Colonic mucosa (tissue), 4 donors: Measurements from ENCODE around the gene CTCFL. TPM values are rescaled to one million over a fixed set of nuclear protein-coding genes. Genes with fewer than 3 reads are reported as not detected.

Experiments used
- DNase-seq: peaks from one replicate; pipeline ENCODE4 v3.0.0-alpha.2; 2020
- H3K27ac ChIP-seq: fragments of 200-600 bp; one replicate; pipeline ENCODE4 v1.8.0; 2021
- H3K27me3 ChIP-seq: fragments of 200-600 bp; one replicate; pipeline ENCODE4 v1.8.0; 2021
- H3K36me3 ChIP-seq: fragments of 200-600 bp; one replicate; pipeline ENCODE4 v1.8.0; 2021
- H3K4me1 ChIP-seq: fragments of 200-600 bp; one replicate; pipeline ENCODE4 v1.8.0; 2021; ENCODE audit warnings: mild to moderate bottlenecking
- H3K4me3 ChIP-seq: fragments of 200-600 bp; one replicate; pipeline ENCODE4 v1.8.0; 2021
- H3K9ac ChIP-seq, 2 donors: one replicate each; pipeline ENCODE4 v1.7.0; 2013; ENCODE audit warnings: control low read depth in 2 of 2, low read depth in 2 of 2, low read length in 2 of 2
- H3K9me3 ChIP-seq: fragments of 200-600 bp; one replicate; pipeline ENCODE4 v1.8.0; 2021
- intact Hi-C: fragments of 100-400 bp; cut with DNase I; formaldehyde crosslinking; loops from one replicate; pipeline ENCODE4 v1.14.1; 2022
- total RNA-seq, 2 donors: library from RNA; stranded (reverse); fragmentation: NEBNext Ultra II Directional in 1 of 2; extraction: Animal tissue kit (Norgen Biotek cat#: 25700) in 1 of 2; gene quantifications; one replicate each; pipeline ENCODE4 v1.2.1, GENCODE V29; 2021
- TF ChIP-seq, protein P1 (sequence below): fragments of 200-600 bp; IDR thresholded peaks from one replicate; pipeline ENCODE4 v1.8.0; 2022; ENCODE audit warnings: antibody characterized with exemption, mild to moderate bottlenecking
- donor health status: healthy.
- donor health status: DM: no; HTN: no; CAD: no.
- donor health status: DM: no; HTN: no; CAD: no.

CTCFL gene
- total RNA-seq, 2 donors from 2014 or later: 0.47 TPM; not detected in 1

DNA sequence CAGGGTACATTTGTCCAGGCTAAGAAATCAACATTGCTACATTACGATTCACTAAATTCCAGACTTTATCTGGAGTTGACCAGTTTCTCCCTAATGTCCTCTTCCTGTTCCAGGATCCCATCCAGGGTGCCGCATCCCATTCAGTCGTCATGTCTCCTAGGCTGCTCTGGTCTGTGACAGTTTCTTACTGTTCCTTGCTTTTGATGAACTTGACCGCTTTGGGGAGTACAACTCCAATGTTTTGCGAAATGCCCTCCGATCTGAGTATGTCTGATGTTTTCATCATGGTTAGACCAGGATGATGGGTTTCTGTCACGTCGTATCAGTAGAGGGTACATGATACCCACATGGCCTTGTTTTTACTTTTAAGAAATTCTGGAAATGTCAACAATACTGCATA lies 62.2 kb downstream of the CTCFL start:
- H3K4me3 ChIP-seq: no peak overlapping the region
- TF ChIP-seq, protein P1, sequence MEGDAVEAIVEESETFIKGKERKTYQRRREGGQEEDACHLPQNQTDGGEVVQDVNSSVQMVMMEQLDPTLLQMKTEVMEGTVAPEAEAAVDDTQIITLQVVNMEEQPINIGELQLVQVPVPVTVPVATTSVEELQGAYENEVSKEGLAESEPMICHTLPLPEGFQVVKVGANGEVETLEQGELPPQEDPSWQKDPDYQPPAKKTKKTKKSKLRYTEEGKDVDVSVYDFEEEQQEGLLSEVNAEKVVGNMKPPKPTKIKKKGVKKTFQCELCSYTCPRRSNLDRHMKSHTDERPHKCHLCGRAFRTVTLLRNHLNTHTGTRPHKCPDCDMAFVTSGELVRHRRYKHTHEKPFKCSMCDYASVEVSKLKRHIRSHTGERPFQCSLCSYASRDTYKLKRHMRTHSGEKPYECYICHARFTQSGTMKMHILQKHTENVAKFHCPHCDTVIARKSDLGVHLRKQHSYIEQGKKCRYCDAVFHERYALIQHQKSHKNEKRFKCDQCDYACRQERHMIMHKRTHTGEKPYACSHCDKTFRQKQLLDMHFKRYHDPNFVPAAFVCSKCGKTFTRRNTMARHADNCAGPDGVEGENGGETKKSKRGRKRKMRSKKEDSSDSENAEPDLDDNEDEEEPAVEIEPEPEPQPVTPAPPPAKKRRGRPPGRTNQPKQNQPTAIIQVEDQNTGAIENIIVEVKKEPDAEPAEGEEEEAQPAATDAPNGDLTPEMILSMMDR: no peak
- intact Hi-C loops: no loop called here
- no peak overlapping the region for H3K27ac ChIP-seq
- no peak for DNase-seq
- H3K27me3 ChIP-seq: no peaks in the 10 kb centered on the region
- no peak overlapping the region for H3K9ac ChIP-seq
- no peaks in the 10 kb centered on the region for H3K4me1 ChIP-seq
- H3K9me3 ChIP-seq: no peaks in the 10 kb centered on the region
- H3K36me3 ChIP-seq: no peaks in the 10 kb centered on the region

DNA sequence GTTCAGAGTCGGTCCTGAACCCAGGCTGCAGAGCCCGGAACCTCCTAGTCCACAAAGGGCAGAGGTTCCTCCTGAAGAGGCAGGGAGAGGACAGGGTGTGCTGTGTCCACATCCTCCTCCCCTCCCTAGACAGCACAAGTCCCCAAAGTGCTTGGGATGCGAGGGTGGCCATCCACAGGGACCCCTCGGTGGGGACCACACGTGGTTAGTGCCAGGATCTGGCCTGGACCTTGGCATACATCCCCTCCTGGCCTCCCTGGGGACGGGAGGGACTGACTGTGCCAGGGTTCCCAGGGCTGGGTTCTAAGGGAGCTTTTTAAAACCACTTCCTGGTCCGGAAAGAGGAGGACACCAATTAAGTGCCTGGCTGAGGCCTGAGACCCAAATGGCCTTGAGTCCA lies 63.2 kb downstream of the CTCFL start:
- DNase-seq: no peak

DNA sequence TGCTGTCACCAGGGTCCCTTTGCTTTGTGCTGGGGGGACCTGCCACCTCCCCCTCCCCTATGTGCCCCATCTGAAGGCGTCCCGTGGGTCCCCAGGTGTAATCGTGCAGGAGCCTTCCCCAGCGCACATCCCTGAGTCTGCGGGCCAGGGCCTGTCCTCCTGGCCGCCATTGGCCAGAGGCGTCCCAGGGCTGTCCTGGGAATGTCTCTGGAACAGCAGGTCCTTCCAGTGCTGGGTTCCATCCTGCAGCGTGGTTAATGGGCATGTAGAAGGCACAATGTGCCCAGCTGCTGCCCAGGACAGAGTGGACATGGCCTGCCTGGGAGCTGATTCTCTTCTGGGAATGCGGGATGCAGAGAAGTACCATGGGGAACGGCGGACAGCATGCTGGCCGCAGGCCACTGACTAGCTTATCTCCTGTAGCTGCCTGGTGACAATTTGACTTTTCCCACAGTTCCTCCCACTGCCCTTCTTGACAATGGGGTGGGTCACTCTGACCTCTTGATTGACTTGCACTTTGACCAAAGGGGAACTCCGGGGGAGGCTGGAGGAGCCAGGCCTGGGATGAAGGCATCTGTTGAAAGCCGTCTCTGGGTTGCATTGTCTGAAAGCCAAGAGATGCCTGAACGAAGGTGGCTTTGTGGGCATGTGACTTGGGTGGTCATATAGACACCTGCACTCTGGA lies 64.0 kb downstream of the CTCFL start:
- H3K27me3 ChIP-seq: no peaks in the 10 kb centered on the region
- no peak for DNase-seq

More for the DNA sequence above, 63.2 kb downstream of the CTCFL start:
- no peaks in the 10 kb centered on the region for H3K36me3 ChIP-seq
- H3K9ac ChIP-seq: no peak overlapping the region
- H3K4me1 ChIP-seq: no peaks in the 10 kb centered on the region
- H3K4me3 ChIP-seq: no peak overlapping the region
- TF ChIP-seq, protein P1: no peak
- intact Hi-C loops: no loop called here
- no peak overlapping the region for H3K27ac ChIP-seq
- H3K27me3 ChIP-seq: no peaks in the 10 kb centered on the region
- no peaks in the 10 kb centered on the region for H3K9me3 ChIP-seq

DNA sequence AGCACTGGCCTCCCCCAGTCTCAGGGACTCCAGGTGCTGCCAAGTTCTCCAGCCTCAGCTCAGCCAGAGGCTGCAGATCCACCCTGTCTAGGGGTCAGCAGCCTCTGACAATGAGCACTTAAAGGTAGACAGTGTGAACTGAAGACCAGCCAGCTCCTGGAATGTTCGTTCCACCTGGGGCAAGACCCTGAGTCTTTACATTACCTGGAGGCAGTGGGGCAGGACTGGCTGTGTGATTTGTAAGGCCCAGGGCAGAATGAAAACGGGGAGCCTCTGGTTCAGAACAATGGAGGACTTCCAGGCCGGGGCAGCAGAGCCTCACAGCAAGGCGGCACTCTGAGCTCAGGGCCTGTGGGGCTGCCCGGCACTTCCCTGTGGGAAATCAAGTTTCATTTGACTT lies 65.0 kb downstream of the CTCFL start:
- TF ChIP-seq, protein P1: no peak
- no peak overlapping the region for H3K27ac ChIP-seq
- H3K36me3 ChIP-seq: no peaks in the 10 kb centered on the region
- H3K4me3 ChIP-seq: no peak overlapping the region
- no peak overlapping the region for H3K9ac ChIP-seq
- no peaks in the 10 kb centered on the region for H3K27me3 ChIP-seq
- no peak for DNase-seq
- H3K4me1 ChIP-seq: no peaks in the 10 kb centered on the region
- intact Hi-C loops: no loop called here
- H3K9me3 ChIP-seq: no peaks in the 10 kb centered on the region

More for the DNA sequence above, 64.0 kb downstream of the CTCFL start:
- no peak overlapping the region for H3K4me3 ChIP-seq
- intact Hi-C loops: no loop called here
- no peak overlapping the region for H3K9ac ChIP-seq
- TF ChIP-seq, protein P1: no peak
- no peaks in the 10 kb centered on the region for H3K36me3 ChIP-seq
- no peaks in the 10 kb centered on the region for H3K9me3 ChIP-seq
- H3K27ac ChIP-seq: no peak overlapping the region
- H3K4me1 ChIP-seq: no peaks in the 10 kb centered on the region

DNA sequence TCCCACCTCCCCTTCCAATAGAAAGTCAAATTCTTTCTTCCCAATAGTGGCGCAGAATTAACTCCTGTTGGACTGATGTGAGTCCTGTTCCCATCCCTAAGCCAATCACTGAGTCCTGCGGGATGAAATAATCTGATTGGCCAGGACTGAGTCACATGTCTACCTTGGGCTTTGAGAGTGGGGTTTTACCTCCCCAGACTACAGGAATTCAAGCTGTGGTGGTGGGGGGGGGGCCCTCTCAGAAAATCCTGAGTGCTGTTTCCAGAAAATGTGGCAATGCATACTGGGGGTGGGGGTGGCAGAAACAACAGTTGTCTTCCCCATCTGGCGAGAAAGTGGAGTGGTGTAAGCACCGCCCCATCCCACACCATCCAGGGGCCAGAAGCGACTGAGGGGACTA lies 65.7 kb downstream of the CTCFL start:
- Histone ChIP-seq H3K4me1 (no peaks in the 10 kb centered on the region), H3K27ac (no peak overlapping the region)
- intact Hi-C loops: no loop called here

More for the DNA sequence above, 65.7 kb downstream of the CTCFL start:
- H3K9ac ChIP-seq: no peak overlapping the region
- no peaks in the 10 kb centered on the region for H3K9me3 ChIP-seq
- DNase-seq: no peak
- H3K27me3 ChIP-seq: no peaks in the 10 kb centered on the region
- no peaks in the 10 kb centered on the region for H3K36me3 ChIP-seq
- H3K4me3 ChIP-seq: no peak overlapping the region
- TF ChIP-seq, protein P1: no peak
